ENCODE measurements around the gene BBS9.

BBS9 gene

GRCh38 chr7:33307205-33307604 lies 177.8 kb downstream of the BBS9 start:
- no peaks in the 10 kb centered on the region for H3K9me3 ChIP-seq (ENCODE audit: control insufficient read depth in 2 of 2, low read length in 2 of 2)
- no peaks in the 10 kb centered on the region for H3K36me3 ChIP-seq (ENCODE audit: control insufficient read depth in 2 of 2, insufficient read depth in 2 of 2, low read length in 2 of 2)
- H3K4me1 ChIP-seq (ENCODE audit: control insufficient read depth, insufficient read depth, low read length), result no peaks in the 10 kb centered on the region
- no peak overlapping the region for H3K4me3 ChIP-seq (ENCODE audit: low read length in 2 of 2)
- H3K9ac ChIP-seq (ENCODE audit: low read length in 2 of 2), result no peak overlapping the region
- H3K27ac ChIP-seq (ENCODE audit: low read length), result no peak overlapping the region
- no peaks in the 10 kb centered on the region for H3K27me3 ChIP-seq (ENCODE audit: control insufficient read depth in 1 of 2, insufficient read depth in 2 of 2, low read length in 2 of 2)

GRCh38 chr7:33310546-33310945 lies 181.2 kb downstream of the BBS9 start:
- Histone ChIP-seq H3K4me1 (ENCODE audit: control insufficient read depth, insufficient read depth, low read length) (no peaks in the 10 kb centered on the region), H3K9ac (ENCODE audit: low read length in 2 of 2) (no peak overlapping the region), H3K27ac (ENCODE audit: low read length) (no peak overlapping the region), H3K36me3 (ENCODE audit: control insufficient read depth in 2 of 2, insufficient read depth in 2 of 2, low read length in 2 of 2) (no peaks in the 10 kb centered on the region), H3K9me3 (ENCODE audit: control insufficient read depth in 2 of 2, low read length in 2 of 2) (no peaks in the 10 kb centered on the region), H3K27me3 (ENCODE audit: control insufficient read depth in 1 of 2, insufficient read depth in 2 of 2, low read length in 2 of 2) (no peaks in the 10 kb centered on the region), H3K4me3 (ENCODE audit: low read length in 2 of 2) (no peak overlapping the region)

GRCh38 chr7:33325754-33326484 lies 196.6 kb downstream of the BBS9 start:
- H3K4me3 ChIP-seq (ENCODE audit: low read length in 2 of 2), result no peak overlapping the region
- no peaks in the 10 kb centered on the region for H3K9me3 ChIP-seq (ENCODE audit: control insufficient read depth in 2 of 2, low read length in 2 of 2)
- H3K27ac ChIP-seq (ENCODE audit: low read length), result no peak overlapping the region
- H3K4me1 ChIP-seq (ENCODE audit: control insufficient read depth, insufficient read depth, low read length), result no peaks in the 10 kb centered on the region
- no peaks in the 10 kb centered on the region for H3K27me3 ChIP-seq (ENCODE audit: control insufficient read depth in 1 of 2, insufficient read depth in 2 of 2, low read length in 2 of 2)
- no peaks in the 10 kb centered on the region for H3K36me3 ChIP-seq (ENCODE audit: control insufficient read depth in 2 of 2, insufficient read depth in 2 of 2, low read length in 2 of 2)
- no peak overlapping the region for H3K9ac ChIP-seq (ENCODE audit: low read length in 2 of 2)

- Histone ChIP-seq H3K4me1 (ENCODE audit: control insufficient read depth, insufficient read depth, low read length) (no peaks in the 10 kb centered on the region), H3K27ac (ENCODE audit: low read length) (no peak overlapping the region), H3K9ac (ENCODE audit: low read length in 2 of 2) (no peak overlapping the region), H3K36me3 (ENCODE audit: control insufficient read depth in 2 of 2, insufficient read depth in 2 of 2, low read length in 2 of 2) (no peaks in the 10 kb centered on the region), H3K4me3 (ENCODE audit: low read length in 2 of 2) (no peak overlapping the region), H3K9me3 (ENCODE audit: control insufficient read depth in 2 of 2, low read length in 2 of 2) (no peaks in the 10 kb centered on the region), H3K27me3 (ENCODE audit: control insufficient read depth in 1 of 2, insufficient read depth in 2 of 2, low read length in 2 of 2) (no peaks in the 10 kb centered on the region)
Observed at GRCh38 chr7:33326485-33326848, 197.1 kb downstream of the BBS9 start.

GRCh38 chr7:33327427-33327826 lies 198.1 kb downstream of the BBS9 start:
- no peaks in the 10 kb centered on the region for H3K36me3 ChIP-seq (ENCODE audit: control insufficient read depth in 2 of 2, insufficient read depth in 2 of 2, low read length in 2 of 2)
- H3K27ac ChIP-seq (ENCODE audit: low read length), result no peak overlapping the region
- no peaks in the 10 kb centered on the region for H3K27me3 ChIP-seq (ENCODE audit: control insufficient read depth in 1 of 2, insufficient read depth in 2 of 2, low read length in 2 of 2)
- no peak overlapping the region for H3K4me3 ChIP-seq (ENCODE audit: low read length in 2 of 2)
- no peak overlapping the region for H3K9ac ChIP-seq (ENCODE audit: low read length in 2 of 2)
- H3K4me1 ChIP-seq (ENCODE audit: control insufficient read depth, insufficient read depth, low read length), result no peaks in the 10 kb centered on the region
- H3K9me3 ChIP-seq (ENCODE audit: control insufficient read depth in 2 of 2, low read length in 2 of 2), result no peaks in the 10 kb centered on the region

GRCh38 chr7:33334349-33334748 lies 205.0 kb downstream of the BBS9 start:
- Histone ChIP-seq H3K9ac (ENCODE audit: low read length in 2 of 2) (no peak overlapping the region), H3K9me3 (ENCODE audit: control insufficient read depth in 2 of 2, low read length in 2 of 2) (no peaks in the 10 kb centered on the region), H3K4me3 (ENCODE audit: low read length in 2 of 2) (no peak overlapping the region), H3K36me3 (ENCODE audit: control insufficient read depth in 2 of 2, insufficient read depth in 2 of 2, low read length in 2 of 2) (no peaks in the 10 kb centered on the region), H3K27me3 (ENCODE audit: control insufficient read depth in 1 of 2, insufficient read depth in 2 of 2, low read length in 2 of 2) (no peaks in the 10 kb centered on the region), H3K4me1 (ENCODE audit: control insufficient read depth, insufficient read depth, low read length) (no peaks in the 10 kb centered on the region), H3K27ac (ENCODE audit: low read length) (no peak overlapping the region)

- Histone ChIP-seq H3K27ac (ENCODE audit: low read length) (no peak overlapping the region), H3K4me1 (ENCODE audit: control insufficient read depth, insufficient read depth, low read length) (no peaks in the 10 kb centered on the region), H3K4me3 (ENCODE audit: low read length in 2 of 2) (no peak overlapping the region), H3K27me3 (ENCODE audit: control insufficient read depth in 1 of 2, insufficient read depth in 2 of 2, low read length in 2 of 2) (no peaks in the 10 kb centered on the region), H3K36me3 (ENCODE audit: control insufficient read depth in 2 of 2, insufficient read depth in 2 of 2, low read length in 2 of 2) (no peaks in the 10 kb centered on the region), H3K9me3 (ENCODE audit: control insufficient read depth in 2 of 2, low read length in 2 of 2) (no peaks in the 10 kb centered on the region), H3K9ac (ENCODE audit: low read length in 2 of 2) (no peak overlapping the region)
Observed at GRCh38 chr7:33336820-33337219, 207.5 kb downstream of the BBS9 start.

GRCh38 chr7:33339074-33339790 lies 209.9 kb downstream of the BBS9 start:
- Histone ChIP-seq H3K9ac (ENCODE audit: low read length in 2 of 2) (no peak overlapping the region), H3K4me3 (ENCODE audit: low read length in 2 of 2) (no peak overlapping the region), H3K27ac (ENCODE audit: low read length) (no peak overlapping the region), H3K27me3 (ENCODE audit: control insufficient read depth in 1 of 2, insufficient read depth in 2 of 2, low read length in 2 of 2) (no peaks in the 10 kb centered on the region), H3K4me1 (ENCODE audit: control insufficient read depth, insufficient read depth, low read length) (no peaks in the 10 kb centered on the region), H3K36me3 (ENCODE audit: control insufficient read depth in 2 of 2, insufficient read depth in 2 of 2, low read length in 2 of 2) (no peaks in the 10 kb centered on the region), H3K9me3 (ENCODE audit: control insufficient read depth in 2 of 2, low read length in 2 of 2) (no peaks in the 10 kb centered on the region)

- Histone ChIP-seq H3K4me1 (ENCODE audit: control insufficient read depth, insufficient read depth, low read length) (no peaks in the 10 kb centered on the region), H3K36me3 (ENCODE audit: control insufficient read depth in 2 of 2, insufficient read depth in 2 of 2, low read length in 2 of 2) (no peaks in the 10 kb centered on the region), H3K9me3 (ENCODE audit: control insufficient read depth in 2 of 2, low read length in 2 of 2) (no peaks in the 10 kb centered on the region)
Observed at GRCh38 chr7:33346055-33346454, 216.7 kb downstream of the BBS9 start.

GRCh38 chr7:33350577-33350976 lies 221.2 kb downstream of the BBS9 start:
- Histone ChIP-seq H3K4me3 (ENCODE audit: low read length in 2 of 2) (no peak overlapping the region), H3K9me3 (ENCODE audit: control insufficient read depth in 2 of 2, low read length in 2 of 2) (no peaks in the 10 kb centered on the region), H3K9ac (ENCODE audit: low read length in 2 of 2) (no peak overlapping the region), H3K4me1 (ENCODE audit: control insufficient read depth, insufficient read depth, low read length) (no peaks in the 10 kb centered on the region), H3K27me3 (ENCODE audit: control insufficient read depth in 1 of 2, insufficient read depth in 2 of 2, low read length in 2 of 2) (no peaks in the 10 kb centered on the region), H3K27ac (ENCODE audit: low read length) (no peak overlapping the region), H3K36me3 (ENCODE audit: control insufficient read depth in 2 of 2, insufficient read depth in 2 of 2, low read length in 2 of 2) (no peaks in the 10 kb centered on the region)

More at GRCh38 chr7:33346055-33346454, 216.7 kb downstream of the BBS9 start:
- no peak overlapping the region for H3K27ac ChIP-seq (ENCODE audit: low read length)
- no peak overlapping the region for H3K9ac ChIP-seq (ENCODE audit: low read length in 2 of 2)
- no peak overlapping the region for H3K4me3 ChIP-seq (ENCODE audit: low read length in 2 of 2)
- no peaks in the 10 kb centered on the region for H3K27me3 ChIP-seq (ENCODE audit: control insufficient read depth in 1 of 2, insufficient read depth in 2 of 2, low read length in 2 of 2)

- H3K9ac ChIP-seq (ENCODE audit: low read length in 2 of 2), result no peak overlapping the region
- no peaks in the 10 kb centered on the region for H3K4me1 ChIP-seq (ENCODE audit: control insufficient read depth, insufficient read depth, low read length)
- no peak overlapping the region for H3K4me3 ChIP-seq (ENCODE audit: low read length in 2 of 2)
- H3K36me3 ChIP-seq (ENCODE audit: control insufficient read depth in 2 of 2, insufficient read depth in 2 of 2, low read length in 2 of 2), result no peaks in the 10 kb centered on the region
- H3K9me3 ChIP-seq (ENCODE audit: control insufficient read depth in 2 of 2, low read length in 2 of 2), result no peaks in the 10 kb centered on the region
- no peak overlapping the region for H3K27ac ChIP-seq (ENCODE audit: low read length)
- H3K27me3 ChIP-seq (ENCODE audit: control insufficient read depth in 1 of 2, insufficient read depth in 2 of 2, low read length in 2 of 2), result no peaks in the 10 kb centered on the region
Observed at GRCh38 chr7:33351709-33352108, 222.3 kb downstream of the BBS9 start.

Data from stomach smooth muscle (tissue), 2 donors.